Caco-2 (cell line): ENCODE results near the gene SLC9A1. TPM values are rescaled to one million over a fixed set of nuclear protein-coding genes. Genes with fewer than 3 reads are reported as not detected.

Source experiments
- BruUV-seq: library from RNA; stranded (reverse); fragments of 400-500 nt; replicated peaks from 2 replicates; lab custom pipeline; 2021; lab: Mats Ljungman, UMichigan
- CTCF ChIA-PET: fragments of 300-600 bp; sonication (Branson Sonifier 250); formaldehyde crosslinking; loops from one replicate; lab custom pipeline; 2022; ENCODE audit warnings: antibody characterized with exemption; lab: Charles Lee
- POLR2A ChIA-PET: fragments of 300-600 bp; sonication (Branson Sonifier 250); formaldehyde crosslinking; loops from one replicate; lab custom pipeline; 2022; ENCODE audit warnings: antibody characterized with exemption; lab: Charles Lee
- DNase-seq, 2 experiments: peaks; one replicate each; pipeline versions ENCODE4 v3.0.0 to v3.0.0-alpha.2; 2020 to 2022
- H3K27me3 ChIP-seq: replicated peaks from 2 replicates; pipeline ENCODE4 v1.6.0; 2011; ENCODE audit warnings: low read length; ENCODE audit not compliant: control insufficient read depth, insufficient read depth
- H3K36me3 ChIP-seq: 2 replicates; pipeline ENCODE4 v1.5.1; 2011; ENCODE audit warnings: low read length; ENCODE audit not compliant: control insufficient read depth, insufficient read depth
- H3K4me1 ChIP-seq: fragments of 250-450 bp; sonication (Bioruptor Pico); 2 replicates; pipeline ENCODE4 v1.5.1; 2020; ENCODE audit warnings: mild to moderate bottlenecking
- H3K4me3 ChIP-seq: 2 replicates; pipeline ENCODE4 v1.5.1; 2011; ENCODE audit warnings: low read depth, mild to moderate bottlenecking, control low read depth, low read length
- H3K9me3 ChIP-seq: fragments of 250-450 bp; sonication (Bioruptor Pico); 2 replicates; pipeline ENCODE4 v1.5.1; 2020; ENCODE audit warnings: mild to moderate bottlenecking, moderate library complexity
- H3K27ac Mint-ChIP-seq: one replicate; pipeline ENCODE4 v1.8.0; 2022; ENCODE audit warnings: mixed read lengths; ENCODE audit not compliant: unreplicated experiment
- H3K27me3 Mint-ChIP-seq: one replicate; pipeline ENCODE4 v1.8.0; 2022; ENCODE audit warnings: mixed read lengths; ENCODE audit not compliant: insufficient read depth, unreplicated experiment
- H3K36me3 Mint-ChIP-seq: one replicate; pipeline ENCODE4 v1.8.0; 2022; ENCODE audit warnings: mild to moderate bottlenecking, mixed read lengths; ENCODE audit not compliant: insufficient read depth, unreplicated experiment
- H3K4me1 Mint-ChIP-seq: one replicate; pipeline ENCODE4 v1.8.0; 2022; ENCODE audit warnings: low read depth, mixed read lengths; ENCODE audit not compliant: unreplicated experiment
- H3K4me3 Mint-ChIP-seq: one replicate; pipeline ENCODE4 v1.8.0; 2022; ENCODE audit warnings: mild to moderate bottlenecking, moderate library complexity, mixed read lengths; ENCODE audit not compliant: unreplicated experiment
- H3K9me3 Mint-ChIP-seq: one replicate; pipeline ENCODE4 v1.8.0; 2022; ENCODE audit warnings: mixed read lengths; ENCODE audit not compliant: unreplicated experiment
- CTCF ChIP-seq, 2 experiments: fragments of 200-600 bp in 1 of 2; IDR thresholded peaks; 1 replicate in 1 of 2; 2 replicates in 1 of 2; pipeline versions ENCODE4 v1.5.1 to v1.8.0; 2011 to 2022; ENCODE audit warnings: antibody characterized with exemption in 1 of 2, control low read depth in 1 of 2, inconsistent platforms in 1 of 2, low read depth in 1 of 2, low read length in 1 of 2, mild to moderate bottlenecking in 1 of 2, moderate library complexity in 1 of 2; ENCODE audit not compliant: insufficient read depth in 1 of 2, severe bottlenecking in 1 of 2, unreplicated experiment in 1 of 2
- intact Hi-C: fragments of 100-400 bp; cut with micrococcal nuclease; formaldehyde crosslinking; loops from one replicate; pipeline ENCODE4 v1.10.0; 2022; ENCODE audit not compliant: unreplicated experiment
- total RNA-seq: library from RNA; stranded (reverse); gene quantifications from 2 replicates; pipeline ENCODE4 v1.2.3, GENCODE V29; 2022

SLC9A1 gene
- total RNA-seq, 1 experiment from 2014 or later = 28.9 TPM

- H3K27me3 Mint-ChIP-seq = no peaks in the 10 kb centered on the region
- H3K4me3 Mint-ChIP-seq = no peak overlapping the region
- no TSS peak for BruUV-seq
- TF ChIP-seq CTCF (IDR thresholded peaks at IDR 0.05; ENCODE audit: insufficient read depth in 1 of 2, low read depth in 1 of 2, low read length in 1 of 2, severe bottlenecking in 1 of 2, unreplicated experiment in 1 of 2) = no peak
- H3K4me3 ChIP-seq = no peak overlapping the region
- H3K9me3 Mint-ChIP-seq = no peaks in the 10 kb centered on the region
- intact Hi-C loops = no loop called here
- no peaks in the 10 kb centered on the region for H3K4me1 ChIP-seq
- H3K4me1 Mint-ChIP-seq = no peaks in the 10 kb centered on the region
- ChIA-PET CTCF (no interaction called here), POLR2A (interaction anchor here (0.6 kb wide), 1 partner anchor 12 kb away, joined by 3 read pairs; no protein-coding TSS in a partner anchor)
- H3K36me3 ChIP-seq = no peaks in the 10 kb centered on the region
- no peaks in the 10 kb centered on the region for H3K27me3 ChIP-seq
- DNase-seq = no peak
- no peaks in the 10 kb centered on the region for H3K9me3 ChIP-seq
- no peak overlapping the region for H3K27ac Mint-ChIP-seq
- H3K36me3 Mint-ChIP-seq = peaks cover 25% of the 10 kb centered on the region
Observed at GRCh38 chr1:27132147-27132546, 22.8 kb downstream of the SLC9A1 start.

DNA sequence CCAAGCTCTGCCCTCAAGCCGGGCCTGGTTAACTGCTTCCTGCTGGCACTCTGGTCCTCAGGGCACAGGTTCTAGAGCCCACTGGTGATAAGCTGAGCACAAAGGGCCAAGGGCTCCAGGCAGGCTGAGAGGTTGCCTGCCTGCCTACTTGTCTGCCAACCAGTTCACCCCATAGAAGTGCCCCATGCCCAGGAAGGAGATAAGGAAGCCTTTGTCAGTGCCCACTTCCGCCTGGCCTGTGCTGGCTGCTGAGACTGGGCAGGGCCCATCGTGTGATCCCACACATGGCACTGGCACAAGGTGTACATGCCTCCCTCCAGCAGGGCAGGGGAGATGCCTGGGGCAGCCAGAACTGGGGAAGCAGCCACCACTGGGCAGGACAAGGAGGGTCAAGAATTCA lies 24.1 kb downstream of the SLC9A1 start:
- no peak overlapping the region for H3K4me3 Mint-ChIP-seq
- H3K4me1 ChIP-seq = no peaks in the 10 kb centered on the region
- H3K9me3 Mint-ChIP-seq = no peaks in the 10 kb centered on the region
- POLR2A ChIA-PET = no interaction called here
- no peaks in the 10 kb centered on the region for H3K4me1 Mint-ChIP-seq
- peaks cover 21% of the 10 kb centered on the region for H3K36me3 Mint-ChIP-seq
- no peak overlapping the region for H3K4me3 ChIP-seq
- intact Hi-C loops = no loop called here
- no peak for DNase-seq
- no peaks in the 10 kb centered on the region for H3K27me3 Mint-ChIP-seq
- no peaks in the 10 kb centered on the region for H3K27me3 ChIP-seq
- H3K9me3 ChIP-seq = no peaks in the 10 kb centered on the region
- no peak for TF ChIP-seq CTCF (IDR thresholded peaks at IDR 0.05; ENCODE audit: insufficient read depth in 1 of 2, low read depth in 1 of 2, low read length in 1 of 2, severe bottlenecking in 1 of 2, unreplicated experiment in 1 of 2)
- H3K36me3 ChIP-seq = no peaks in the 10 kb centered on the region
- no peak overlapping the region for H3K27ac Mint-ChIP-seq
- no TSS peak for BruUV-seq
- CTCF ChIA-PET = no interaction called here

DNA sequence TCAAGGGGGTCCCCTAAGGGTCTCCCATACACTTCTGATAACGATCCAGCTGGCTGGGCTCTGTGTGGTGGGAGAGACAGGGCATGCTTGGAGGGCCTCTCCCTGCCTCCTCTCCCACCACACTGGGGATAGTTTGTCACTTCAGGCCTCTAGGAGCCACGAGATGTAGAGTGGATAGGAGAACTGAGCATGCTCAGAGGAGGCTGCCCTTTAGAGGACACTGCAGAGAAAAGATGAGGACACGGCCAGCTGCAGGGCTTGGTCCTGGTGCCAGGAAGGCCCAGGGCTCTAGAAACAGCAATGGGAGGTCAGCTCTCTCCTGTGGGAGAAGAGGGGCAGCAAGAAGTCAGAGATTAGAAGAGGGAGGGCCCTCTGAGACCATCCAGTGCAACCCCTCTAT lies 25.7 kb downstream of the SLC9A1 start:
- Histone ChIP-seq H3K27me3 (no peaks in the 10 kb centered on the region), H3K4me3 (no peak overlapping the region), H3K4me1 (no peaks in the 10 kb centered on the region), H3K36me3 (no peaks in the 10 kb centered on the region), H3K9me3 (no peaks in the 10 kb centered on the region)
- Mint-ChIP-seq H3K36me3 (peaks cover 10% of the 10 kb centered on the region), H3K4me3 (no peak overlapping the region), H3K4me1 (no peaks in the 10 kb centered on the region), H3K27me3 (no peaks in the 10 kb centered on the region), H3K9me3 (no peaks in the 10 kb centered on the region), H3K27ac (no peak overlapping the region)
- no TSS peak for BruUV-seq
- intact Hi-C loops = no loop called here
- DNase-seq = no peak
- POLR2A ChIA-PET = no interaction called here
- CTCF ChIA-PET = no interaction called here
- TF ChIP-seq CTCF (IDR thresholded peaks at IDR 0.05; ENCODE audit: insufficient read depth in 1 of 2, low read depth in 1 of 2, low read length in 1 of 2, severe bottlenecking in 1 of 2, unreplicated experiment in 1 of 2) = no peak
